NCI-H69 (cell line): ENCODE measurements around the gene GRM4.

Experiments used
- DNase-seq: peaks from one replicate; lab custom pipeline; 2025; lab: John Stamatoyannopoulos, UW

The GRM4 gene

GRCh38 chr6:34157236-34157830, 11.4 kb upstream of the GRM4 start:
- no peak for DNase-seq

GRCh38 chr6:34155471-34156300, 9.8 kb upstream of the GRM4 start:
- no peak for DNase-seq

DNA sequence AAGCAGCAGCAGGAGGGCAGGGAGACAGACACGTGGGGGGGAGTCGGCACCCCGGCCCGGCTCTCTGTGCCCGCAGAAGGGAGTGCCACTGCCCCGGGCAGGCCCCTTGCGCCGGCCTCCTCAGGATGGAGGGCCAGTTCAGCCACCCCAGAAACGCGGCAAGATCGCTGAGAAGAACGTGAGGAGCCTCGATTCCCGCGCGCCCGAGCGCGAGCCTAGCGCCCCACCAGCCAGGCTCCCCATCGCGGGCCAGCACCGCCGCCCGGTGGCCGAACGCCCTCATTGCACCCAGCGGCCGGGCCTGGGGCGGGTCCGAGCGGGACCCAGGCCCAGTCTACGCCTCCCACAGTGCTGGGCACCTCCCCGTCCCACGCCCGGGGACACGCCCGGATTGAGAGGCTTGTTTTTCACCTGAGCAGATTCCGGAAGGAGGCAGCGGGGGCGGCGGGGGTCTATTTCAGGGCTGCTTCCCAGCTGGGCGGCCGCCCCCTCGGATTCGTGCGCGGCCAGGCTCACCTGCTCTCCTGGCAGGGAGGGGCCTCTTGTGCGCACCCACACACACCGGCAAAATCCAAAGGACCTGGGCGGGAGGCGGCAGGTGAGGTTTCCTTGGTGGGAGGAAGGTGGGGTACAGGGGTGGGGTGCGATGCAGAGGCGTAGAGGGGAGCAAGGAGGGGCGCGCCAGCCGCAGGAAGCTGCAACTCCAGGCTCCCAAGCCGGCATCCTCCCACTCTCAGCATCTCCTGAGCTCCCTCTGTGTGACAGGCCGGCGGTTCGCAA, 9.0 kb upstream of the GRM4 start:
- peak; percentile 87 for DNase-seq

- peak; percentile 52 for DNase-seq
Measured at GRCh38 chr6:34152806-34153520, 7.1 kb upstream of the GRM4 start.

DNA sequence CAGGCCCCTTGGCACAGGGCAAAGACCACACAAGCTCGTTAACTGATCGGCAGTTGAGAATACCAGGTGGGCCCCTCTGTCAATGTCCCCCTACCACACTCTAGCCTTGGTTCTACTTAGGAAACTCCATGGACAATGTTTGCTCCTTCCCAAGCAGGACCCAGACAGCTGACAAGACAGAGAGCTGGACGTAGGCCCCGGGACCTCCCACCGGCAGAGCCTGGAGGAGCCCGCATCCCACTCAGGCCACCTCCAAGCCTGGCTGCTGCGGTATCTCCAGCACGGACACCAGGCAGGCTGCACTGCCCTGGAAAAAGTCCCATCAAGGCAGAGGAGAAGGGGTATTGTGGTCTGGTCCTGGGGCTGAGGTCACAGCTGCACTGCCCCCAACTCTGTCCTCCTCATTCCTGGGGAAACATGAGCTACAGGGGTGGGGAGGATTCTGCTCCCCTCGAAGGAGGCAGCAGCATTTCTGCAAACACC, 6.2 kb upstream of the GRM4 start:
- DNase-seq = no peak

GRCh38 chr6:34151321-34152041, 5.6 kb upstream of the GRM4 start:
- DNase-seq = peak; percentile 74

- peak; percentile 31 for DNase-seq
Measured at GRCh38 chr6:34150766-34151165, 4.9 kb upstream of the GRM4 start.

- no peak for DNase-seq
Measured at GRCh38 chr6:34149831-34150400, 4.0 kb upstream of the GRM4 start.

GRCh38 chr6:34149452-34149810, 3.5 kb upstream of the GRM4 start:
- DNase-seq = no peak

DNA sequence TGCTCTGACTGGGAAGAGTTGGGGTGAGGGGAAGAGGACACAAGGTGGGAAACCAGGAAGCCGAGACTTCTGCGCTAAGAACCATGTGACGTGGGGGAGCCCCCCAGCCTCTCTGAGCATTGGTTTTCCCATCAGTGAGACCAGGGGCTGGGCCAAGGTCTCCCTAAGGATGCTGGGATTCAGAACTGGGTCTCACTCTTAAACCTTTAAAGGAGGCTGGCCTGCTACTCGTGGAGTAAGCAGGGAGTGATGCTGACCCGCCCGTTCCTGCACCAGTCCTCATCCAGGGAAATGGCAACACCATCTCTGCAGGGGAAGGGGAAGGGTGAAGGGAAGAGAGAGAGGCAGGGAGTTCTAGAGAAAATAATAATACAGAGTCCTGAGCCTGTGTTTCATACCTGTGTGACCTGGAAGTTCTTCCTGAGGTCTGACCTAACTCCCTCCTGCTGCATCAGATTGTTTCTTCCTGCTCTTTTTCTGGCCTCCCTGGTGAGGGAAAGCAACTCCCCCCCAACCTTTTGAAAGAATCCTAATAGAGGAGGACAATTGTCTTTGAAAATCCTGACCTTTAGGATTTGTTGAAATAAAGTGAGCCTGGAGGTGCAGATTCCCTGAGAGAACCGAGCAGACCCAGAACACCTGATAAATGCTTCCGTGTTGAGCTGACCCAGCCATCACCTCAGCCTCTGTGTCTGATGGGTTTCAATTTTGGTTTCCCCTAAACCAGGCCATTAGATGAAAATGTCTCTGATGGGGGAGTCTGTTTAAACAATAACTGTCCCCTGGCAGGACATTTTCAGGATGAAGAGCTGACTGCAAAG, 3.0 kb upstream of the GRM4 start:
- DNase-seq = peak; percentile 57

GRCh38 chr6:34147906-34148630, 2.2 kb upstream of the GRM4 start:
- DNase-seq = peak; percentile 85

DNA sequence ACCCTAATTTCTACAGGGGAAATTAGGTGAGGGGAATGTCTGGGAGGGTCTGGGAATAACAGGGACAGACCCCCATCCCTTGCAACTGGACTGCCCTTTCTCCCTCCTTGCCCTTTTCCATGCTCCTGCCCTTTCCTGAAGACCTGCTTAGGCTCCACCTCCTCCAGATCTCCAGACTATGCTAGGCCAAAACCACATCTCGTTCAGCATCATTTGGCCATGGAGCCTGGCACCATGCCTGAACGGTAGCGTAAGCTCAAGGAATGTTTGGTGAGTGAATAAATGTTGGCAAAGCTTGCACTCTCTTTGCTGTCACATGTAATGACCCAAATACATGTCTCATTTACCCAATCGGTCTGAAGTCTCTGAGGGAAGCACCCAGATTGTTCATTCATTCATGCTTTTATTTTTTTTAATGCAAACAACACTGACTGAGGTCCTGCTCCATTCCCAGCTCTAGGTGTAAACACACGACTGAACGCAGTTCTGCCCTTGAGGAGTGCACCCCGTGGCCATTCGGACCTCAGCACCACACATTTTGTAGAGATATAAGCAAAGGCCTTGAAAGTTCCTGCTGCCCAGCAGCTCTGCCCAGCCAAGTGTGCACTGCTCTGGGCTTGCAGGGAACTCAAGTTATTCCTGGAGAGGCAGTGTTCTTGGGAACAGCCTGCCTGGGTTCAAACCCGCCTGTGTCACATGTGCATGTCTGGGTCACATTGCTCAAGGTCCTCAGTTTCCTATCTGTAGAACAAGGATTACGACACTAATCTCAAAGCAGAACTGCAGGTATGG, 1.1 kb upstream of the GRM4 start:
- peak; percentile 53 for DNase-seq

DNA sequence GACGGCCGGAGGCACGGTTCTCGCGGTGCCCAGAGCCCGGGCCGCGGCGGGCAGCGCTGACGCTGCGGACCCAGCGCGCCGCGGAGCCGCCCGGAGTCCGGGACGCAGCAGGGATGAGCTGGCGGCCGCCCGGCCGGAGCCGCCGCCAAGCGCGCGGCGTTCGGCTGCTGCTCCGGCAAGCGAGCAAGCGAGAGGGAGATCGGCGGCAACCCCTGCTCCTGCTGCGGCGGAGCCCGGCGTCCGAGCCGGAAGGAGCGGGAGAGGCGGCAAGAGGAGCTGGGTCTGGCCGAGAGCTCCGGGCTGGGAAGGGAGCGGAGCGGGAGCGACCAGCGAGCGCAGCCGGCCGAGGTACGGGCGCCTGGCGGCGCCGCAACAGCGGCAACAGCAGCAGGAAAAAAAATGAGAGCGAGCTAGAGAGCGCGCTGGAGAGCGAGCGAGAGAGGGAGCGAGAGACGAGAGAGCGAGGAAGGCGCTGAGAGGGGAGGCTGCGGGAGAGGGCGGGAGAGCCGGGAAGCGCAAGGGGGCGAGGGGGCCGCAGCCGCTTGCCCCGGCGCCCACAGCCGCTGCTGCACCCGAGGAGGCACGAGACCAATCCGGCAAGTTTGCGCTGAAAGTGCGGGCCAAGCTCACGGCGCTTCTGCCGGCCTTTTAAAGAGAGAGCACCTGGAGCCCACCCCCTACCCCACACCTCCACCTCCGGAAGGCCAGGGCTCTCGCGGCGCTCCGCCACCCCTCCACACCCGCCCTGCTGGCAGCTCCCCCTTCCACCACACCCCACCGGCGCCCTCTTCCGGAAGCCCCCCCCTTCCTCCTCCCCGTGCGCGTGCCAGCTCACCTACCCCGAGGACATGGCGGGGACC, 496 bp downstream of the GRM4 start:
- peak; percentile 89 for DNase-seq

DNA sequence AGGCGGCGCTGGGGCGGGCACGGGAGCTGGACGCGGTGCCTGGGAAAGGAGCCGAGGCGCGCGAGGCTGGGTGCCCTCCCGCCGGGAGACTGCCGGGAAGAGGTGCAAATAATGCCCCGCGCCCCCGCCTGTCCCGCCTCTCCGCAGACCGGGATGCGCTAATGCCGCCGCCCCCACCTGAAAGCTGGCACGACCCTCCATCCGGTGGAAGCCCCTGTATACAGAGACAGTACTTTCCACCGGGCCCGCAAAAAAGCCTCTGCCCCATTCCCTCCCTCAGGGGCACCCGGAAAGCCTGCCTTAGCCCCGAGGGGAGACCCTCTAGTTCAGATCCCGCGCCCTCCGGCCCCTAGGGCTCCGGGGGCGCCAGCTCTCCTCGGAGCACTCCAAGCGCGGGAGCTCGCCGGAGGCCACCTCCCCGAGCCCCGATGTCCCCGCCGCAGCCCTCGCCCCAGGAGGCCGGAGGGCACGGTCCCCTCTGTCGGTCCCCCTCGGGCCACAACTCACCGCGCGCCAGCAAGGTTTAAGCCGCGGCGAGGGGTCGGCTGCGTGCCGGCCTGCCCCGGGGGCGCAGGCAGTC, 1.2 kb downstream of the GRM4 start:
- DNase-seq = peak; percentile 60

DNA sequence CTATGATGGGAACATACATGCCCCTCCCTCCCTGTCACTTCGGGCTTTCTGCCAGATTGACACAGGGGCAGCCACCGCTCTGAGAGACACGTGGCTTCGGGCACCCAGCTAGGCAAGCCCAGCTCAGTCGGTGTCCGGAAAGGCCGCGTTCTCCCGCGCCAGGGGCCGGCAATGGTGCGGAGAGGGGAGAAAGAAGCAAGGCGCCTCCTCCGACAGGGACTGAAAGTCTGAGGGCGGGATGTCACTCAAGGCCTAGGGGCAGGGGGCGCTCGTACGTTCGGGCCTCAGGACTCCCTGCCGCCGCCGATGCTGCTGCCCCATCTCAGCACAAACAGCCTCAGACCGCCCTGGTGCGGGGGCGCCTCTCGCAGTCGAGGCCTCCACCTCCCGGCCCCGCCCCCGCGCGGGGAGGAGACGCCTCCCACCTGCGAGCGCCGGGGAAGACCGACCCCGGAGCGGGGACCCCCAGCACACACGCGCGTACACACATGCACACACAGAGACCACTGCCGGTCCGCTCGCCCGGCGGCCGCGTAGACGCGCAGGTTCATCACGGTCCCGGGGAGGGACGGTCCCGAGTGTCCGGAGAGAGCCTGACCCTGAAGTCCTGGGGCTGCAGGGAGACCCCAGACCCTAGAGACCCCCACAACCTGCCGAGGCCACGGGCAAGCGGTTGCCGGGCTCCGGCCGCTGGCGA, 1.9 kb downstream of the GRM4 start:
- peak; percentile 86 for DNase-seq

- DNase-seq = no peak
Measured at GRCh38 chr6:34143196-34143883, 2.5 kb downstream of the GRM4 start.
